ENCODE measurements around the gene PDLIM5. TPM values are rescaled to one million over a fixed set of nuclear protein-coding genes. Genes with fewer than 3 reads are reported as not detected.

PDLIM5 gene
- total RNA-seq, 1 donor from 2014 or later = 71.0 TPM

GRCh38 chr4:94516067-94516466, 64.3 kb downstream of the PDLIM5 start:
- Mint-ChIP-seq H3K4me1 (peaks cover 10% of the 10 kb centered on the region), H3K27me3 (ENCODE audit: low read depth) (no peaks in the 10 kb centered on the region), H3K27ac (ENCODE audit: unreplicated experiment) (no peak overlapping the region), H3K9me3 (peaks cover 12% of the 10 kb centered on the region), H3K36me3 (ENCODE audit: low read depth) (peaks cover 17% of the 10 kb centered on the region), H3K4me3 (no peak overlapping the region)
- TF ChIP-seq, protein P1, sequence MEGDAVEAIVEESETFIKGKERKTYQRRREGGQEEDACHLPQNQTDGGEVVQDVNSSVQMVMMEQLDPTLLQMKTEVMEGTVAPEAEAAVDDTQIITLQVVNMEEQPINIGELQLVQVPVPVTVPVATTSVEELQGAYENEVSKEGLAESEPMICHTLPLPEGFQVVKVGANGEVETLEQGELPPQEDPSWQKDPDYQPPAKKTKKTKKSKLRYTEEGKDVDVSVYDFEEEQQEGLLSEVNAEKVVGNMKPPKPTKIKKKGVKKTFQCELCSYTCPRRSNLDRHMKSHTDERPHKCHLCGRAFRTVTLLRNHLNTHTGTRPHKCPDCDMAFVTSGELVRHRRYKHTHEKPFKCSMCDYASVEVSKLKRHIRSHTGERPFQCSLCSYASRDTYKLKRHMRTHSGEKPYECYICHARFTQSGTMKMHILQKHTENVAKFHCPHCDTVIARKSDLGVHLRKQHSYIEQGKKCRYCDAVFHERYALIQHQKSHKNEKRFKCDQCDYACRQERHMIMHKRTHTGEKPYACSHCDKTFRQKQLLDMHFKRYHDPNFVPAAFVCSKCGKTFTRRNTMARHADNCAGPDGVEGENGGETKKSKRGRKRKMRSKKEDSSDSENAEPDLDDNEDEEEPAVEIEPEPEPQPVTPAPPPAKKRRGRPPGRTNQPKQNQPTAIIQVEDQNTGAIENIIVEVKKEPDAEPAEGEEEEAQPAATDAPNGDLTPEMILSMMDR (conservative IDR thresholded peaks at IDR 0.05) = no peak
- no peak for DNase-seq (ENCODE audit: low read depth, low spot score)

DNA sequence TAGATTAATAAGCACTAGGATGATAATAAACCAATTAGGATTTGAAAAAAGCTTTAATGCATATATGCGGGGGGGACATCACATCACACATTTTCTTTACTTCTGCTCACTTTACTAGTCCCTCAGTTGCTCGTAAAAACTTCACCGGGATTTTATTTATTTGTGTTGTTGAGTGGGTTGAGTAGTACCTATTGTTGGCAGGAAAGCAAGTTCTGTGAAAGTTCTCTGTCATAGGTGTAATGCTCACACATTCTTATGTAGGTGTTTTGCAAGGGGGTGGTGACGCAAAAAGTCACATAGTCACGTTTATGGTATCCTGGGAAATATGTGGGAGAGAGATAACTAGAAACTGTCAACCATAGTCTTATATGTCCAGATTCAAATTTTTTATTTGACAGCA, 65.3 kb downstream of the PDLIM5 start:
- Mint-ChIP-seq H3K27me3 (ENCODE audit: low read depth) (no peaks in the 10 kb centered on the region), H3K4me1 (peaks cover 10% of the 10 kb centered on the region), H3K4me3 (no peak overlapping the region), H3K9me3 (peaks cover 9% of the 10 kb centered on the region), H3K27ac (ENCODE audit: unreplicated experiment) (no peak overlapping the region), H3K36me3 (ENCODE audit: low read depth) (peaks cover 14% of the 10 kb centered on the region)
- TF ChIP-seq, protein P1 (conservative IDR thresholded peaks at IDR 0.05) = no peak
- no peak for DNase-seq (ENCODE audit: low read depth, low spot score)

DNA sequence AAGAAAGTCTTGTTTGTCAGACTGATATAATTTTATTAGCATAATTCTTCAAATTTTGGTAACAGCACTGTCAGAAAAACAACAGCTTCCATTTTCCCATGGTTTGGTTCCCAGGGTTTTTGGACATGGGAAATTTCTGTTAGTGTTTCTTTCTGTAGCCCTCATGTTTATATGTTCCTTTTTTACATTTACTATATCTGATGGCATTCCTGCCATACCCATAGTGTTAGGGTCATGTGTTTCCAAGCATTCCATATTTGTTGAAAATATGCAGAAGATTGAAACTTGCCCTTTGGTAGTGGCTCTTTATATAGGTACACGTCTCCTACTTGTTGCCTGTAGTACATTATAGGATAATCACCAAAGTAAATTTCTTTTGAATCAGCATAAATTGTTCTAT, 65.8 kb downstream of the PDLIM5 start:
- Mint-ChIP-seq H3K27ac (ENCODE audit: unreplicated experiment) (no peak overlapping the region), H3K36me3 (ENCODE audit: low read depth) (peaks cover 14% of the 10 kb centered on the region), H3K4me1 (peaks cover 10% of the 10 kb centered on the region), H3K4me3 (no peak overlapping the region), H3K9me3 (peaks cover 9% of the 10 kb centered on the region), H3K27me3 (ENCODE audit: low read depth) (no peaks in the 10 kb centered on the region)
- TF ChIP-seq, protein P1 (conservative IDR thresholded peaks at IDR 0.05) = no peak
- DNase-seq (ENCODE audit: low read depth, low spot score) = no peak

DNA sequence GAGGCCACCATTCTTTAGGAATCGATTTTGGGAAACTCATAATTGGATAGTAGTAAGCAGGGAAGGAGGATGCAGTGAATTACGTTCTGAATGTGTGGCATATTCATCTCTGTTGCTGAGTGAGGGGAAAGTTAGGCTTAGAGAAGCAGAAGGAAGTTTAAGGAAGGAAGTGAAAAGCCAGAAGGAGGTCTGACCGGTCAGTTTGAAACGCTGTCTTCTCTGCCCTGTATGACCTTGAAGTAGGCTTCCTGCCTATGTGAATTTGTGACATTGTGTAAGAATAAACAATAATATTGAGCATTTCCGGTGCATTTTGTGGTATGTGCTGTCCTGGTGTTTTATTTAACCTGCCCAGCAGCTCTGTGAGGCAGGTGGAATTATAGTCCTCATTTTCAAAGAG, 67.3 kb downstream of the PDLIM5 start:
- H3K36me3 Mint-ChIP-seq (ENCODE audit: low read depth) = no peaks in the 10 kb centered on the region
- H3K4me1 Mint-ChIP-seq = peaks cover 16% of the 10 kb centered on the region
- TF ChIP-seq, protein P1 (conservative IDR thresholded peaks at IDR 0.05) = no peak
- DNase-seq (ENCODE audit: low read depth, low spot score) = no peak
- no peaks in the 10 kb centered on the region for H3K9me3 Mint-ChIP-seq
- no peak overlapping the region for H3K27ac Mint-ChIP-seq (ENCODE audit: unreplicated experiment)
- no peak overlapping the region for H3K4me3 Mint-ChIP-seq
- H3K27me3 Mint-ChIP-seq (ENCODE audit: low read depth) = no peaks in the 10 kb centered on the region

- TF ChIP-seq, protein P1 (conservative IDR thresholded peaks at IDR 0.05) = no peak
- Mint-ChIP-seq H3K36me3 (ENCODE audit: low read depth) (peaks cover 3% of the 10 kb centered on the region), H3K4me3 (no peak overlapping the region), H3K27ac (ENCODE audit: unreplicated experiment) (no peak overlapping the region), H3K4me1 (peaks cover 16% of the 10 kb centered on the region), H3K9me3 (no peaks in the 10 kb centered on the region), H3K27me3 (ENCODE audit: low read depth) (no peaks in the 10 kb centered on the region)
- DNase-seq (ENCODE audit: low read depth, low spot score) = no peak
These were observed 68.4 kb downstream of the PDLIM5 start for GRCh38 chr4:94519925-94520789.

Data from neural crest cell (in vitro differentiated cells).